ENCODE results near the gene PMPCA. TPM values are rescaled to one million over a fixed set of nuclear protein-coding genes. Genes with fewer than 3 reads are reported as not detected.

Gene PMPCA
- total and polyA plus RNA-seq, 2 of the 8 experiments (the other 6 are each of a cell fraction or from before 2014, with no cell fraction given): 60.0 to 88.2 TPM

DNA sequence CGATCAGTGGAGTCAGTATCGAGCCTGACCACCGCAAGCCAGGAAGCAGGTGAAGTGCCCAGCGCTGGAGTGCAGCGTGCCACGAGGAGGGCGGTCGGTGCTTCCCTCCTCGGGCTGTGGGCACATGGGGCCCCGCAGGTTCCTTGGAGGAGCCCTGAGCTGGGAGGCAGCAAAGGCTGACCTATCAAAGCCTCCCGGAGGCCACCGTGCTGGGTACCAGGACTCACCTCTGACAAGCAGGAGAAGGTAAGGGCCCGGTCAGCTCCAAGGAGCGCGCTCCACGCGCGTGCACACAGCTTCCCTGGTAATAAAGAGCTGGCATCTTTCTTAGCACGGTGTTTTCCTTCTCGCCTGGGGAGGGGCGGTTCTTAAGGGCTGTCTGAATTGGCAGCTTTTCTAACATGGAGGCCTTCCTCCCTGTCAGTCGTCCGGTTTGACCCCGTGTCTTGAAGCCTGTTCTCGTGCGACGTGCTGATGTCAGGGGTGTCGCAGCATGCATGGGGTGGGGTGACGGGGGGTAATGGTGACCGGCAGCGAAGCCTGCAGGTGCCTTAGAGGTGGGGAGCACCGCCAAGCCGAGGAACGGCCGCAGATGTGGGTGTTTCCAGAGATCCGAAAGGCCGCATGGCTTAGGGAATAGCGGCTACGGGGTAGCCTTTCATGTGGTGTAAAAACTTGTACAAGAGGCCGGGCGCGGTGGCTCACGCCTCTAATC is 13.1 kb downstream of the PMPCA start:
- Histone ChIP-seq H4K20me1 (replicated peaks in 1 of 2; ENCODE audit: control insufficient read depth in 1 of 2, insufficient read depth in 2 of 2, low read length in 2 of 2) (peaks cover 3 to 5% of the 10 kb centered on the region in 2 experiments), H2BK5ac (ENCODE audit: low read depth, low read length) (no peak overlapping the region), H4K5ac (ENCODE audit: insufficient read length, low read depth, low read length) (no peak overlapping the region), H2AFZ (ENCODE audit: low read length) (no peak overlapping the region), H2BK120ac (replicated peaks; ENCODE audit: low read depth, low read length) (no peak overlapping the region), H3K36me3 (ENCODE audit: control insufficient read depth in 2 of 4, insufficient read depth in 4 of 4, low read length in 3 of 4) (peaks cover 21 to 36% (median 35%) of the 10 kb centered on the region in 4 experiments), H2BK12ac (ENCODE audit: low read depth, low read length) (no peak overlapping the region), H3K27me3 (replicated peaks in 1 of 4; ENCODE audit: control insufficient read depth in 3 of 4, extremely low read depth in 1 of 4, insufficient read depth in 3 of 4, low read length in 3 of 4) (no peaks in the 10 kb centered on the region), H3K9me3 (ENCODE audit: insufficient read depth in 2 of 2, low read depth in 1 of 2, low read length in 1 of 2) (no peaks in the 10 kb centered on the region), H3K14ac (ENCODE audit: insufficient read length) (no peak overlapping the region), H3K27ac (ENCODE audit: low read depth, low read length) (no peak overlapping the region), H4K8ac (ENCODE audit: extremely low read depth, insufficient read depth, low read length) (peak overlapping the region; percentile 57; the same call in 1 of the 2 replicates), H3K4me3 (ENCODE audit: extremely low read depth in 1 of 4, insufficient read depth in 2 of 4, low read depth in 3 of 4, low read length in 4 of 4) (no peak overlapping the region), H2AK5ac (ENCODE audit: low read depth, low read length) (no peak overlapping the region), H3K18ac (ENCODE audit: extremely low read depth, low read length) (no peak overlapping the region), H3K4me2 (ENCODE audit: insufficient read depth in 1 of 2, low read depth in 2 of 2, low read length in 2 of 2) (no peak overlapping the region), H4K91ac (replicated peaks; ENCODE audit: insufficient read length, low read length) (no peak overlapping the region), H3K23me2 (ENCODE audit: low read depth, low read length) (no peaks in the 10 kb centered on the region), H3K4ac (replicated peaks; ENCODE audit: insufficient read length, low read depth, low read length) (no peak overlapping the region), H3K56ac (replicated peaks; ENCODE audit: insufficient read length, low read depth, low read length) (no peak overlapping the region), H3K79me2 (ENCODE audit: control insufficient read depth in 1 of 2, insufficient read depth in 2 of 2, low read length in 2 of 2) (no peaks in the 10 kb centered on the region), H3K4me1 (replicated peaks in 1 of 4; ENCODE audit: control insufficient read depth in 3 of 4, insufficient read depth in 4 of 4, low read length in 3 of 4) (no peaks in the 10 kb centered on the region), H3K79me1 (ENCODE audit: low read depth, low read length) (no peaks in the 10 kb centered on the region), H3K23ac (ENCODE audit: insufficient read length) (no peak overlapping the region), H3K9ac (replicated peaks in 1 of 4; ENCODE audit: extremely low read depth in 1 of 4, low read depth in 3 of 4, low read length in 3 of 4) (no peak overlapping the region), H2BK20ac (ENCODE audit: low read length) (no peak overlapping the region), H2BK15ac (ENCODE audit: low read length) (no peak overlapping the region)
- ChIA-PET POLR2A (ENCODE audit: partially characterized antibody) (interaction anchor here (0.8 to 4.0 kb wide), 9 partner anchors 11 to 51 kb away, joined by 3 to 26 read pairs (median 5); partner anchors contain the start of genes CARD9, ENTR1 and PMPCA), CTCF (ENCODE audit: partially characterized antibody) (interaction anchor here (0.7 to 2.3 kb wide), 4 partner anchors 15 to 85 kb away, joined by 3 to 12 read pairs (median 4); no protein-coding TSS in a partner anchor)
- FAIRE-seq (no peak), DNase-seq (ENCODE audit: low read depth in 1 of 2, low spot score in 2 of 2) (no peak)
- WGBS, 2 experiments (ENCODE audit: extremely low coverage in 1 of 2, insufficient coverage in 1 of 2, insufficient read length in 1 of 2, insufficient replicate concordance in 2 of 2, low coverage in 1 of 2, low lambda C conversion rate in 2 of 2, missing lambda C conversion rate in 1 of 2): 92% methylated on average over 43 of the region's 43 CpGs; no CpG with 5 or more reads in 1 of the 2 experiments
- no peak for TF ChIP-seq BACH1 (IDR thresholded peaks at IDR 0.05; ENCODE audit: low read length)
- TF ChIP-seq TBP (IDR thresholded peaks at IDR 0.05; ENCODE audit: low read depth, low read length): no peak
- TF ChIP-seq NRF1 (IDR thresholded peaks at IDR 0.05; ENCODE audit: low read depth, low read length): no peak
- no peak for TF ChIP-seq GABPA (IDR thresholded peaks at IDR 0.05; ENCODE audit: borderline replicate concordance, insufficient read depth, low read length)
- TF ChIP-seq MAFK (IDR thresholded peaks at IDR 0.05; ENCODE audit: low read depth, low read length): no peak
- TF ChIP-seq RBBP5 (IDR thresholded peaks at IDR 0.05; ENCODE audit: borderline replicate concordance, low read depth, low read length): no peak
- TF ChIP-seq JUND (IDR thresholded peaks at IDR 0.05; ENCODE audit: low read length): no peak
- TF ChIP-seq TAF7 (optimal IDR thresholded peaks at IDR 0.05; ENCODE audit: borderline replicate concordance, low read depth, low read length): no peak
- TF ChIP-seq SIN3A (conservative IDR thresholded peaks at IDR 0.05 in 1 of 2, IDR thresholded peaks at IDR 0.05 in 1 of 2; ENCODE audit: low read depth in 1 of 2, low read length in 2 of 2): no peak
- TF ChIP-seq PHF8 (conservative IDR thresholded peaks at IDR 0.05; ENCODE audit: low read depth, low read length): no peak
- no peak for TF ChIP-seq CTBP2 (IDR thresholded peaks at IDR 0.05; ENCODE audit: borderline replicate concordance, insufficient read depth, insufficient read length, low read length)
- TF ChIP-seq CBX5 (IDR thresholded peaks at IDR 0.05; ENCODE audit: low read depth, low read length): no peak

All from H1 (cell line).